SK-N-SH (cell line): ENCODE measurements around the gene SEC14L5. TPM values are rescaled to one million over a fixed set of nuclear protein-coding genes. Genes with fewer than 3 reads are reported as not detected.

Source experiments
- CTCF ChIA-PET: fragments of 300-600, 350-600 bp; formaldehyde crosslinking; extraction: SDS; loops from one replicate; lab custom pipeline; 2021; lab: Yijun Ruan, JAX
- POLR2A ChIA-PET: fragments of 350-600 bp; sonication (Branson Sonifier 250); formaldehyde crosslinking; extraction: SDS; loops from one replicate; lab custom pipeline; 2020; ENCODE audit warnings: antibody characterized with exemption, inconsistent platforms; lab: Yijun Ruan, JAX
- DNase-seq: peaks from one replicate; pipeline ENCODE4 v3.0.0; 2012
- H2AFZ ChIP-seq: fragments of 200-600 bp; sonication (generic); 2 replicates; pipeline ENCODE4 v1.8.1; 2016; ENCODE audit warnings: antibody characterized with exemption, mild to moderate bottlenecking, low read depth
- H3F3A ChIP-seq: fragments of 200-600 bp; sonication (generic); replicated peaks from 2 replicates; pipeline ENCODE3; 2016; ENCODE audit warnings: antibody characterized with exemption, mild to moderate bottlenecking; ENCODE audit not compliant: insufficient read depth
- H3K27ac ChIP-seq, 2 experiments: fragments of 200-500 bp in 1 of 2; fragments of 200-600 bp in 1 of 2; sonication (Bioruptor generic) in 1 of 2; sonication (generic), shearing (Covaris generic) in 1 of 2; 2 replicates each; pipeline versions ENCODE4 v1.5.1 to v1.6.1; 2014 to 2016; ENCODE audit warnings: low read depth in 2 of 2, inconsistent platforms in 1 of 2, low read length in 1 of 2, mild to moderate bottlenecking in 1 of 2, mixed read lengths in 1 of 2
- H3K27me3 ChIP-seq: fragments of 200-600 bp; sonication (generic), shearing (Covaris generic); 2 replicates; pipeline ENCODE4 v1.6.1; 2016; ENCODE audit warnings: mixed run types; ENCODE audit not compliant: insufficient read depth
- H3K36me3 ChIP-seq, 2 experiments: fragments of 200-500 bp in 1 of 2; fragments of 200-600 bp in 1 of 2; sonication (Bioruptor generic) in 1 of 2; sonication (generic) in 1 of 2; replicated peaks in 1 of 2; 2 replicates each; pipeline versions ENCODE3 to v1.5.1; 2014 to 2016; ENCODE audit warnings: low read length in 1 of 2, mild to moderate bottlenecking in 1 of 2; ENCODE audit not compliant: insufficient read depth in 2 of 2, control insufficient read depth in 1 of 2
- H3K4me1 ChIP-seq, 2 experiments: fragments of 200-500 bp in 1 of 2; fragments of 200-600 bp in 1 of 2; sonication (Bioruptor generic) in 1 of 2; sonication (generic), shearing (Covaris generic) in 1 of 2; 2 replicates each; pipeline versions ENCODE4 v1.5.1 to v1.6.1; 2014 to 2016; ENCODE audit warnings: low read depth in 1 of 2, low read length in 1 of 2, mixed run types in 1 of 2; ENCODE audit not compliant: insufficient read depth in 2 of 2, control insufficient read depth in 1 of 2
- H3K4me2 ChIP-seq: fragments of 200-600 bp; sonication (generic), shearing (Covaris generic); 2 replicates; pipeline ENCODE4 v1.6.1; 2017; ENCODE audit warnings: mixed run types
- H3K4me3 ChIP-seq, 2 experiments: fragments of 200-500 bp in 1 of 2; fragments of 200-600 bp in 1 of 2; sonication (Bioruptor generic) in 1 of 2; sonication (generic), shearing (Covaris generic) in 1 of 2; 2 replicates each; pipeline versions ENCODE4 v1.5.1 to v1.8.1; 2014 to 2016; ENCODE audit warnings: low read depth in 2 of 2, inconsistent platforms in 1 of 2, low read length in 1 of 2, mild to moderate bottlenecking in 1 of 2, mixed read lengths in 1 of 2, moderate library complexity in 1 of 2
- H3K79me2 ChIP-seq: fragments of 200-600 bp; sonication (generic); 2 replicates; pipeline ENCODE4 v1.8.1; 2017; ENCODE audit warnings: mild to moderate bottlenecking; ENCODE audit not compliant: insufficient read depth
- H3K9ac ChIP-seq: fragments of 200-600 bp; sonication (generic); 2 replicates; pipeline ENCODE4 v1.6.1; 2017; ENCODE audit warnings: mixed run types
- H3K9me2 ChIP-seq: fragments of 200-600 bp; sonication (generic); 2 replicates; pipeline ENCODE4 v1.6.1; 2017; ENCODE audit warnings: mixed run types
- H3K9me3 ChIP-seq: fragments of 200-600 bp; sonication (generic); 2 replicates; pipeline ENCODE4 v1.6.1; 2017; ENCODE audit warnings: mixed run types, mild to moderate bottlenecking, moderate library complexity
- H4K20me1 ChIP-seq: fragments of 200-600 bp; sonication (generic); 2 replicates; pipeline ENCODE4 v1.6.1; 2017; ENCODE audit warnings: mild to moderate bottlenecking, mixed run types; ENCODE audit not compliant: insufficient read depth
- CHD2 ChIP-seq: fragments of 150-350 bp; IDR thresholded peaks from 2 replicates; pipeline ENCODE4 v1.6.1; 2018; ENCODE audit warnings: low read length; ENCODE audit not compliant: partially characterized antibody
- ELF1 ChIP-seq: IDR thresholded peaks from 2 replicates; pipeline ENCODE4 v1.4.0; 2012
- EP300 ChIP-seq, 2 experiments: IDR thresholded peaks; 2 replicates each; pipeline versions ENCODE4 v1.4.0 to v1.6.1; 2012; ENCODE audit warnings: borderline replicate concordance in 1 of 2, low read depth in 1 of 2, low read length in 1 of 2
- EZH2phosphoT487 ChIP-seq: fragments of 200-600 bp; sonication (generic); IDR thresholded peaks from 2 replicates; pipeline ENCODE4 v1.6.1; 2017; ENCODE audit warnings: low read depth, mixed run types, mild to moderate bottlenecking, antibody characterized with exemption, moderate library complexity, borderline replicate concordance
- FOSL2 ChIP-seq: IDR thresholded peaks from 2 replicates; pipeline ENCODE4 v1.4.0; 2012; ENCODE audit warnings: low read depth, mild to moderate bottlenecking, moderate library complexity, borderline replicate concordance
- FOXJ3 ChIP-seq: sonication (generic); formaldehyde crosslinking; IDR thresholded peaks from 2 replicates; pipeline ENCODE4 v1.5.1; 2020; ENCODE audit warnings: mild to moderate bottlenecking, missing genetic modification reagents
- FOXM1 ChIP-seq: IDR thresholded peaks from 2 replicates; pipeline ENCODE4 v1.4.0; 2012; ENCODE audit warnings: low read depth, mild to moderate bottlenecking
- GABPA ChIP-seq: IDR thresholded peaks from 2 replicates; pipeline ENCODE4 v1.4.0; 2012; ENCODE audit warnings: low read depth, mild to moderate bottlenecking
- JUND ChIP-seq: IDR thresholded peaks from 2 replicates; pipeline ENCODE4 v1.4.0; 2012
- NFIC ChIP-seq: IDR thresholded peaks from 2 replicates; pipeline ENCODE4 v1.4.0; 2012; ENCODE audit warnings: borderline replicate concordance
- NRF1 ChIP-seq: IDR thresholded peaks from 2 replicates; pipeline ENCODE4 v1.6.1; 2012; ENCODE audit warnings: low read depth, mild to moderate bottlenecking, low read length
- RAD21 ChIP-seq: IDR thresholded peaks from 2 replicates; pipeline ENCODE4 v1.6.1; 2012; ENCODE audit warnings: mild to moderate bottlenecking, low read length
- RCOR1 ChIP-seq: fragments of 150-350 bp; IDR thresholded peaks from 2 replicates; pipeline ENCODE4 v1.6.1; 2017; ENCODE audit warnings: antibody characterized with exemption, low read length
- RXRA ChIP-seq: IDR thresholded peaks from 2 replicates; pipeline ENCODE4 v1.4.0; 2012; ENCODE audit warnings: low read depth, mild to moderate bottlenecking, borderline replicate concordance
- SIN3A ChIP-seq: IDR thresholded peaks from 2 replicates; pipeline ENCODE4 v1.6.1; 2012; ENCODE audit warnings: low read depth, mild to moderate bottlenecking, low read length, moderate library complexity, borderline replicate concordance
- SMC3 ChIP-seq: IDR thresholded peaks from 2 replicates; pipeline ENCODE4 v1.6.1; 2012; ENCODE audit warnings: low read depth, low read length, improper control_type of control experiment
- TCF12 ChIP-seq: IDR thresholded peaks from 2 replicates; pipeline ENCODE4 v1.4.0; 2012
- TEAD4 ChIP-seq: IDR thresholded peaks from 2 replicates; pipeline ENCODE4 v1.4.0; 2012; ENCODE audit warnings: mild to moderate bottlenecking, borderline replicate concordance; ENCODE audit not compliant: insufficient read depth
- YY1 ChIP-seq: IDR thresholded peaks from 2 replicates; pipeline ENCODE4 v1.4.0; 2012; ENCODE audit warnings: low read depth, mild to moderate bottlenecking
- WGBS: methylation state at CpG from one replicate; pipeline ENCODE4 v1.1.6; 2017; ENCODE audit warnings: low lambda C conversion rate; 5-methylcytosine and 5-hydroxymethylcytosine counted together
- polyA plus RNA-seq, 3 experiments: library from polyadenylated mRNA; depleted of rRNA; stranded (reverse); fragments of >200 nt; gene quantifications; 2 replicates each; pipeline ENCODE4 v1.2.3, GENCODE V29; 2012
- TF ChIP-seq, protein P1 (sequence below): IDR thresholded peaks from 2 replicates; pipeline ENCODE4; 2012
- TF ChIP-seq, protein P2 (sequence below): fragments of 150-350 bp; IDR thresholded peaks from 2 replicates; pipeline ENCODE4 v1.6.1; 2017; ENCODE audit warnings: antibody characterized with exemption, low read length, low read depth, borderline replicate concordance
- TF ChIP-seq, protein P3 (sequence below): IDR thresholded peaks from 2 replicates; pipeline ENCODE4 v1.4.0; 2012; ENCODE audit warnings: low read depth, borderline replicate concordance
- TF ChIP-seq, protein P4 (sequence below): IDR thresholded peaks from 2 replicates; pipeline ENCODE4 v1.4.0; 2012; ENCODE audit warnings: low read depth
- TF ChIP-seq, protein P5 (sequence below): IDR thresholded peaks from 2 replicates; pipeline ENCODE4 v1.4.0; 2012; ENCODE audit warnings: low read depth, borderline replicate concordance

Gene SEC14L5
- polyA plus RNA-seq, 1 of the 3 experiments (the other 2 are of a cell fraction), result 0.08 TPM

DNA sequence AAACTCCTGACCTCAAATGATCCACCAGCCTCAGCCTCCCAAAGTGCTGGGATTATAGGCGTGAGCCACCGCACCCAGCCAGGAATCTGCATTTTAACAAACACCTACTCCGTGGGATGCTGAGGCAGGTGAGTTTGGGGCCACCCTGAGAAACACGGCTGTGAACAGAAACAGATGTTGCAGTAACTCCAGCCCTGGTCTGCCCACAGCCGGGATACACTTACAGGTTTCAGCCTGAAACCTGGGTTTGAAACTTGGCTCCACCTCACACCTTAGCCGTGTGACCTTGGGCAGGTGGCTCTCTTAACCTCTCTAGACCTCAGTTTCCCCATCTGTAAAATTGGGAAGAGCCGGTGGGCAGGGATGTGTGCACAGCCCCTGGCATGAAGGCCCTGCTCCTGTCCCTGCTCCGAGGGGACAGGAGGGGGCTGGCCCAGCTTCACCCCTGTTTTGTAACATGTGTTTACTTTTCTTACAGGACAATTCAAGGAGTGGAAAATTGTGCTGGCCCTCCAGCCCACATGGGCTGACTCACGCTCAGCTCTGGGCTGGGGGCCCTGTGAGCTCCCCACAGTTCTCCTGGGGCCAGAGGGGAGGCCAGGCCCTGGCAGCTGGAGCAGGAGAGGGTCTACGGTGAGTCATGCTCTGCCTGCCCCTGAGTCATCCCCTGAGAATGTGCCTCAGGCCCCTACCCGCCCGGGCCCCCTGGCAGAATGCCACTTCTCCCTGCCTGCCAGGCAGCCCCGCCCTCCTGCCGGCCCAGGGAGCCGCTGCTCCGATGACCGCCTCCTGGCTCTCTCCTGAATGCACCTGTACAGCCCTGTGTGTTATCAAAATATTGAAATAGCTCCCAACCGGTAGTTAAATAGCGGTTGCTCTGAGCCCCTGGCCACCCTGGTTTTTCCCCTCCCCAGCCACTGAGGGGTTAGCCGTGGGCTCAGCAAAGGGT lies 13.5 kb upstream of the SEC14L5 start (continued):
- TF ChIP-seq TCF12 (peak; percentile 94), FOXM1 (peak; percentile 59; the same call in 1 of the 2 replicates), EZH2phosphoT487 (no peak)

DNA sequence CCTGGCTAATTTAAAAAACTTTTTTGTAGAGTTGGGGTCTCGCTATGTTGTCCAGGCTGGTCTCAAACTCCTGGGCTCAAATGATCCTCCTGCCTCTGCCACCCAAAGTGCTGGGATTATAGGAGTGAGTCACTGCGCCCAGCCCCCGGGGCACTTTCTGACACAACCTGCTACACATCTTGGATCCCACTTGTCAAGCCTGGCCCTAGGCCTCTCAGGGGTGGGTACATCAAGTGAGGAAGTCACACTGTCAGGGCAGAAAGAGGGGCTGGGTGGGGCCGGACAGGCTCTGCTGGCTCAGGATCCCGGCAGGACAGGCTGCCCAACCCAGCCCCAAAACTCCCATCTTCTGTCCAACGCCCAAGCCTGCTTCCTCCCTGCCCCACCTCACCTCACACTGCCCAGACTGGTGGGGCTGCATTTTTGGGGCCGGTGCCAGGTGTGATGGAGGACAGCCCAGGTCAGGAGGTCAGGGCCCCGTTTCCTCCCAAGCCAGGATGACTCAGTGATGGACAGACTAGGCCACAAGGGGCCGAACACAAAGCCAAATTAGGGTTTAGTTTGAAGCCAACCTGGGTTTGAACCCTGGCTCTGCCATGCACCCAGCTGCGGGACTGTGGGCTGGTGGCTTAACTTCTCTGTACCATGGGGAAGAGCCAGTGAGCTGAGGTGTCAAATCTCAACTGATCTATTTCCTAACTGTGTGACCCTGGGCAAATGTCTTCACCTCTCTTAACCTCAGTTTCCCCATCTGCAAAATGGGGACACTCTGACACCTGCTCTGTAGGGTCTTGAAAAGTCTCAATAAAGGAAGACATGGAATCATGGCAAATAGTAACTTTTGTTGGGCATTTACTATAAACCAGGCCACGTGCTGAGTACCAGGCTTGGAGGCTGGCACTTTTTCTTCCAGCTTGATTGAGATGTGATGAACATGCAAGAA lies 12.3 kb upstream of the SEC14L5 start:
- Histone ChIP-seq H3K9me2 (no peaks in the 10 kb centered on the region), H3K9me3 (no peaks in the 10 kb centered on the region), H4K20me1 (no peaks in the 10 kb centered on the region), H3K9ac (no peak overlapping the region; the same call in 1 of the 2 replicates), H3K4me3 (no peak overlapping the region), H3K36me3 (no peaks in the 10 kb centered on the region), H3K4me1 (peaks cover 6 to 37% of the 10 kb centered on the region in 2 experiments; a peak in 3 of 4 replicates), H3F3A (peaks cover 27% of the 10 kb centered on the region), H2AFZ (no peak overlapping the region), H3K27ac (peak overlapping the region in 1 of 2 experiments; percentile 96; a peak in 2 of 4 replicates), H3K27me3 (no peaks in the 10 kb centered on the region), H3K79me2 (no peaks in the 10 kb centered on the region), H3K4me2 (peak overlapping the region; percentile 60)
- no peak for DNase-seq
- 44% methylated on average over 8 of the region's 11 CpGs for WGBS
- ChIA-PET POLR2A (no interaction called here), CTCF (no interaction called here)
- TF ChIP-seq SMC3 (no peak), GABPA (no peak), FOXM1 (no peak), RCOR1 (no peak), CHD2 (no peak), FOSL2 (peak; percentile 51), ELF1 (no peak), RAD21 (no peak), FOXJ3 (CRISPR knock-in tag) (no peak), RXRA (peak; percentile 36; the same call in 1 of the 2 replicates), YY1 (no peak), SIN3A (no peak), EP300 (IDR thresholded peaks at IDR 0.05; ENCODE audit: borderline replicate concordance in 1 of 2, low read depth in 1 of 2, low read length in 1 of 2) (peak in 1 of 2 experiments; percentile 59; a peak in 2 of 4 replicates), NFIC (peak; percentile 62), JUND (no peak), NRF1 (no peak), TEAD4 (no peak)
- TF ChIP-seq, protein P1, sequence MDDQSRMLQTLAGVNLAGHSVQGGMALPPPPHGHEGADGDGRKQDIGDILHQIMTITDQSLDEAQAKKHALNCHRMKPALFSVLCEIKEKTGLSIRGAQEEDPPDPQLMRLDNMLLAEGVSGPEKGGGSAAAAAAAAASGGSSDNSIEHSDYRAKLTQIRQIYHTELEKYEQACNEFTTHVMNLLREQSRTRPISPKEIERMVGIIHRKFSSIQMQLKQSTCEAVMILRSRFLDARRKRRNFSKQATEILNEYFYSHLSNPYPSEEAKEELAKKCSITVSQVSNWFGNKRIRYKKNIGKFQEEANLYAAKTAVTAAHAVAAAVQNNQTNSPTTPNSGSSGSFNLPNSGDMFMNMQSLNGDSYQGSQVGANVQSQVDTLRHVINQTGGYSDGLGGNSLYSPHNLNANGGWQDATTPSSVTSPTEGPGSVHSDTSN, result no peak
- TF ChIP-seq, protein P2, sequence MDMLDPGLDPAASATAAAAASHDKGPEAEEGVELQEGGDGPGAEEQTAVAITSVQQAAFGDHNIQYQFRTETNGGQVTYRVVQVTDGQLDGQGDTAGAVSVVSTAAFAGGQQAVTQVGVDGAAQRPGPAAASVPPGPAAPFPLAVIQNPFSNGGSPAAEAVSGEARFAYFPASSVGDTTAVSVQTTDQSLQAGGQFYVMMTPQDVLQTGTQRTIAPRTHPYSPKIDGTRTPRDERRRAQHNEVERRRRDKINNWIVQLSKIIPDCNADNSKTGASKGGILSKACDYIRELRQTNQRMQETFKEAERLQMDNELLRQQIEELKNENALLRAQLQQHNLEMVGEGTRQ, result no peak
- TF ChIP-seq, protein P3, sequence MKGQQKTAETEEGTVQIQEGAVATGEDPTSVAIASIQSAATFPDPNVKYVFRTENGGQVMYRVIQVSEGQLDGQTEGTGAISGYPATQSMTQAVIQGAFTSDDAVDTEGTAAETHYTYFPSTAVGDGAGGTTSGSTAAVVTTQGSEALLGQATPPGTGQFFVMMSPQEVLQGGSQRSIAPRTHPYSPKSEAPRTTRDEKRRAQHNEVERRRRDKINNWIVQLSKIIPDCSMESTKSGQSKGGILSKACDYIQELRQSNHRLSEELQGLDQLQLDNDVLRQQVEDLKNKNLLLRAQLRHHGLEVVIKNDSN, result no peak
- TF ChIP-seq, protein P4, sequence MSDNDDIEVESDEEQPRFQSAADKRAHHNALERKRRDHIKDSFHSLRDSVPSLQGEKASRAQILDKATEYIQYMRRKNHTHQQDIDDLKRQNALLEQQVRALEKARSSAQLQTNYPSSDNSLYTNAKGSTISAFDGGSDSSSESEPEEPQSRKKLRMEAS, result no peak
- TF ChIP-seq, protein P5, sequence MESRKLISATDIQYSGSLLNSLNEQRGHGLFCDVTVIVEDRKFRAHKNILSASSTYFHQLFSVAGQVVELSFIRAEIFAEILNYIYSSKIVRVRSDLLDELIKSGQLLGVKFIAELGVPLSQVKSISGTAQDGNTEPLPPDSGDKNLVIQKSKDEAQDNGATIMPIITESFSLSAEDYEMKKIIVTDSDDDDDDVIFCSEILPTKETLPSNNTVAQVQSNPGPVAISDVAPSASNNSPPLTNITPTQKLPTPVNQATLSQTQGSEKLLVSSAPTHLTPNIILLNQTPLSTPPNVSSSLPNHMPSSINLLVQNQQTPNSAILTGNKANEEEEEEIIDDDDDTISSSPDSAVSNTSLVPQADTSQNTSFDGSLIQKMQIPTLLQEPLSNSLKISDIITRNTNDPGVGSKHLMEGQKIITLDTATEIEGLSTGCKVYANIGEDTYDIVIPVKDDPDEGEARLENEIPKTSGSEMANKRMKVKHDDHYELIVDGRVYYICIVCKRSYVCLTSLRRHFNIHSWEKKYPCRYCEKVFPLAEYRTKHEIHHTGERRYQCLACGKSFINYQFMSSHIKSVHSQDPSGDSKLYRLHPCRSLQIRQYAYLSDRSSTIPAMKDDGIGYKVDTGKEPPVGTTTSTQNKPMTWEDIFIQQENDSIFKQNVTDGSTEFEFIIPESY, result no peak
